Measurements from ENCODE around the gene BCL2.
"Not testable (repeated sequence)": the region's sequence is repeated elsewhere in the genome, so short reads cannot be mapped to it uniquely, and the experiment has no call there.

BCL2 gene

DNA sequence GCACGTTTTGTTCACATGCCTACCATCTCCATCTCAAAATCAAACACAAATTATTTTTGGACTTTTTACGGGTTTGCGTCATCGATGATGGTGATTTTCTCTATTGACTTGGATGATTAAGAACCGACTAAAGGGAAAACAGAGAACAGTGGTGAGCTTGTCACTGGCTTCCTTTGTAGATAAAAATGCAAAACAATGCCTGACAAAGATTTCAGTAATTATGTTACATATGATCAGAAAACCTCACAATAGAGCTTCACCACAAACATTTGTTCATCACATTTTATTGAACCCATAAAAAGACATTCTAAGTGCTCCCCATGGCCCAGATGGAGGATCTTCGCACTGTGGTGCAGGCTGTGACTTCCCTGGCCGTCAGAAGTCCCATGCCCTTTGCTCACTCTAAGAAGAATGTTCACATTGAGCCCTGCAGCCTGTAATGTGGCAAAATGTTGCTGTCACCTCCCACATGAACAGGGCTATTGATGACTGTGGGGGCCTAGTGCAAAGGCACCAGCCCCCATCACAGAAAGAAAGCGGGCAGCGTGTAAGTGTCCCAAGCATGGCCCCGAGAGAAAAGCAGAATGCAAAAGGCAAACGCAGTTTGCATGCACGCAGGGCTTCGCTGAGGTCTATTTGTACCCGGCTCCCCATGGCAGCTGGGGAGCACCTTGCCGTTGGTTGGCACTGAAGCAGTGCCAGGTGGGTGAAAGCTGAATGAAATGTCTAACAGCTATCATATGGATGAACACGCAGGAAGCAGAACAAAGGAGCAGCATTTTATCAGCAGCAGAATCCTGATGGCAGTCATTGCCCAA, 60.6 kb downstream of the BCL2 start:
- no peak for DNase-seq (ENCODE audit: low read depth)

DNA sequence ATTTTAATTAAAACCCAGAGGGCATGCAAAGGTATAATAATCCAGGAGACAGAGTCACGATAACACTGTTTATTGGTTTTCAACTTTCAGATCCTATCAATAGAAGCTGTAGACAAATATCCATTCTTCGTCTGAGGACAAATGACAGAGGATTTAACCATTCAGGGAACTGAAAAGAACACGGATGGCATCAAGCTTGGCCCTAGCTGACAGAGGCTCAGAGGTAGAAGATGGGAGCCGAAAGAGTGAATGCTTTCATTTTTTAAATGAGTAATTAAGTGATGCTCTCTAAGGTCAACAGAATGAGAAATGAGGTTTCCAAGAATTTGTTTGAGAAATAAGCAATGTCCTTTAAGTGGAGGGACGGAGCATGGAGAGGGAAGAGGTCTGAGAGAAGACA, 62.1 kb downstream of the BCL2 start:
- DNase-seq (ENCODE audit: low read depth), result no peak

DNA sequence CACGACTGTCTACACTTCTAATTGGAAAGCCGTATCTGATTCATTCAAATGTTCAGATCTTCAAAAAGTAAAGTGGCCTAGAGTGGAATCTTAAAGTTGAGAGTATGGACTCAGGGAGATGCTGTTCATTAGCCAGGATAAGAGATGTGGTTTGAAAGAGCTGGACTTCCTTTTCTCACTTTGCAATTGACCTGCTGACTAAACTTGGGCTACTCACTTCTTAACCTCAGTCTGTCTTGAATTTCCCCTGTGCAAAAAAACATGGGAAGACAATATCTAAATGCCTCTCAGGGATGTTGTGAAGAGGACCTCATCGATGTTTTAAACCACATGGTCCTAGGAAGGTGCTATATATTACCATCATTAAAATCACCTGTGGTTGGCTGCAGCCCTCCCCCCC, 64.1 kb downstream of the BCL2 start:
- no peak for DNase-seq (ENCODE audit: low read depth)

DNA sequence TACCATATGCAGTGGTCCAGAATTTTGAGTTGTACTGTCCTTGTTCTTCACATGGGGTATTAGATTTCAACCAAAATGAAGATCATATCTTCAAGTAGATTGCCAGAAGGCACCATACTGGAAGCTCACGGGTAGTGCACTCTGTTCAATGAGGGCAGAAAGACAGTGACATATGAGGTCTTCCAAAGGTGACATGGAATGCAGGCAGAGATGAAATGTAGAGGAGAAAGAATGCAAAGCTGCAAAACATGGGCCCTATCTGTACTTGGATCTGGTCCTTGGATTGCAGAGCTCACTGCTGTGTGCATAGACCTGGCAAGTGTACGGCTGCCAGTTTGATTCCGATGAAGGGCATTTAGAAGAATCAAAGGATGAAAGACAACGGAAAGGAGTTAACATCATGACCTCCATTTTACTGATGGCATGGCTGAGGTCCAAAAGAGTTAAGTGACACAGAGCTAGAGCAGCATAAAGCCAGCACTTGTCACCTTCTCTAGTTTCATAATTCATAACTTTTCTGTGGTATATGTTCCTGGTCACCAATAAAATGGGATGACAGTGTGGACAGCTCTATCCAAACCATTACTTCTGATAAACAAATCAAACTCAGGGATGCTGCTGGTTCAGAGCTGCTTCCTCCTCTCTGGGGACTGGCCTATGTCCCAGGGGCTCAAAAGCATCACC, 64.7 kb downstream of the BCL2 start:
- DNase-seq (ENCODE audit: low read depth), result no peak

DNA sequence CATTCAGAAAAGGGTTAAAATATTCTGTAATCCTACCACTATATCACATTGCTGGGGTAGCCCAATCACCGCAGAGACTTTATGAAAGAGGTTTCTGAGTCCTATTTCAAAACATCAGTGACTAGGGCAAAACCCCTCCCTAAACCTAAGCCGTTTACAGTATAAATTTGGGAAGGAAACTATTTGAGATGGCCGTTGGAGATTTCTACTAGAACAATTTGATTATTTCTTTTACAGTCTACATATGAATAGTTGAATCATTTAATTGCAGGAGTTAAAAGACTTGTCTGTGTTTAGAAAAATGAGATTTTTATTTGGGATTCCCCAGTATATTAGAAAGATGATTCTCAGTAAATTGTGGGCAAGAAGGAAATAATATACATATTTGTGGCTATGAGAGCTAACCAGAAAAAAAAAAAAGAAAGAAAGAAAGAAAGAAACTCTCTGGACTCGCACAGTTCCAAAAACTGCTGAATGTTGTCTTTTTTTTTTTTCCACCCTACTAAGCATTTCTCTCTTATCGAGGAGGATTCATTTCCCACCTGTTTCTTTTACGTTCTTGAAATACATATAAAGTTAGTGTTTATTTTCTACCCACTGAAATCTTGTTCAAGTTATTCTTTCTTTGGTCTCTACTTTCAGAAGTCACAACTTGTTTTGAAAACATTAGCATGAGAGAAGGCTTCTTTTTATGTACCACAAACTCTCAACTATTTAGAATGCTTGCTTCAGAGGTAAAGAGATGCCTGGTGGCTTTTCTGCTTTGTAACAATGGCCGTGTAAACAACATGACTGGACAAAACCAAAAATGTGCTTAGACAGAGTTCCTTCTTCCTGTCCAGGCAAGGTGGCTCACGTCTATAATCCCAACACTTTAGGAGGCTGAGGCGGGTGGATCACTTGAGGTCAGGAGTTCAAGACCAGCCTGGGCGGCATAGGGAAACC, 65.9 kb downstream of the BCL2 start:
- DNase-seq (ENCODE audit: low read depth), result no peak

DNA sequence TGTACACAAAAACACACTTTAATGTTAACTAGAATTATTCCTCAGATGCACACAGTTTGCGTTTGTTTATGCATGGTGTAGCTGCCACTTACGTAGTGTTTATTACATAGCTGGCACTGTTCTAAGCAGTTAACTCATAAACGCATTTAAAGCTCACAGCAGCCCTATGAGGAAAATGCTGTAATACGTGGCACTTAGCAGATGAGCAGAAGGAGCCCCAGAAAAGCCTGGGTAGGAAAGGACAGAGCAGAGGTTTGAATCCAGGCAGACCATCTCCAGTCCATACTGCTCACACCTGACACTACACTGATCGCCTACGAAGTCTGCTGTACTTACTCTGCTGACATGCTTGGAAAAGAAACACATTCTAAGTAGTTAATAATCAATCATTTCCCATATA, 66.6 kb downstream of the BCL2 start:
- DNase-seq (ENCODE audit: low read depth), result no peak

DNA sequence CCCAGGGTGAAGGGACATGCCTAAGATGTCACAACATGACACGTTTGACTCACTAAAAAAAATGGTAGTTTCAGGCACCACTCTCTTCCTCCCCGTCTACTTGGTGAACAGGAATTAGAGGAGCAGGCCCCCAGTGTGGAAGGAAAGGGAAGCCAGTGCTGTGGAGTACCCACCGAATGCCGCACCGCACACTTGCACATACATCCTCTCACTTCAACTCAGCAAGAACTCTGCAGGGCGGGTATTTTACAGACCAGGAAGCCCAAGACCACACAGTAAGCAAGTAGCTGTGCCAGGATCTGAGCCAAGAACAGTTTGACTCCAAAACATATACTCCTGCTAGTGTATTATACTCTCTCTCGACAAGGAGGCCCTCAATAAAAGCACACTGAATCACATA, 69.8 kb downstream of the BCL2 start:
- DNase-seq (ENCODE audit: low read depth), result no peak

DNA sequence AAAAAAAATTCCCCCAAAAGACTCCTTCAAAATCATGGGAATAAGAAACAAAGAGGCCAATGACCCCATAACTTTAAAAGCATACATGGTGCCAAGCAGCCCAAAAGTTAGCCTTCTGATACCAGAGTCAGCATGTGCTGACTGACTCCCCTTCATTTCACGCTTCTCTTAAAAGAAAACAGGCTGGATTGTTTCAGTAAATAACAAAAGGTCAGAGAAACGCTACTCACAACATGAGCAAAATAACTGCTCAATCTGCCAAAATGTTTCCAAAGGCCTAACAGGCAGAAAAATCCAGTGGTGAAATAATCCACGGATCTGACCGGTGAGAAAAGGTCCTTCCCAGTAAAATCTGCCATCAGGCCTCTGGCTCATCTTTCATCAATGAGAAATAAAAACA, 71.6 kb downstream of the BCL2 start:
- DNase-seq (ENCODE audit: low read depth), result no peak

DNA sequence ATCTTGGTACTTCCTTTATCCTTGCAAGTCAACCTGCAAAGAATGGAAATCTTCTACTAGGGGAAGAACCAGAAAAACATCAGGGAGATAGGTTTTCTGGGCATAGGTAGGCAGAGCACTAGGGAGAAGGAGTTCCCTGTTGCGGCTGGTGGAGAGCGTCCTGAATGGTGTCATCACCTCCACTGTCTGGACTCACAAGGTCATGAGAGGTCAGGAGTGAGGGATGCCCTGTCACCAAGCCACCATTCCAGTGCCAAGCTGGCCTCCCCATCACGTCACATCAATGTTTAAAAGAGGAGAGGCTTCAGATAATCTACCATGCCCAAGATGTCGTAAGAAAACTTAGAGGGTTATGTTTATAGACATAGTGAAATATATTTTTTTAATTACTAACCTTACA, 72.1 kb downstream of the BCL2 start:
- DNase-seq (ENCODE audit: low read depth), result no peak

DNA sequence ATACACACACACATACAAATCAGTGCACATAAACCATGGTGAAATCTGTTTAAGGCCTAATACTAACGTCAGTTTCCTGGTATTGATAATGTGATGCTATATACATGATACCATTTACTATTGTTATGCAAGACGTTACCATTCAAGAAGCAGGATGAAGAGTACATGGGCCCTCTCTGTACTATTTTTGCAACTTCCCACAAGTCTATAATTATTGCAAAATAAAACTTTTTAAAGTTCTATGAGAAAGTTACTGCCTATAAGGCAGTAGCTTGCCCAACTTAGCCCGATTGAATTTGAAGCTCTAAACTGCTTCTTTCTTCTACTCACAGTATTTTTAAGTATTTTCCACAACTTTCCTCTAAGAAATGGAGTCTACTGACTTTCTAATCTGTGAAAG, 74.0 kb downstream of the BCL2 start:
- DNase-seq (ENCODE audit: low read depth), result no peak

DNA sequence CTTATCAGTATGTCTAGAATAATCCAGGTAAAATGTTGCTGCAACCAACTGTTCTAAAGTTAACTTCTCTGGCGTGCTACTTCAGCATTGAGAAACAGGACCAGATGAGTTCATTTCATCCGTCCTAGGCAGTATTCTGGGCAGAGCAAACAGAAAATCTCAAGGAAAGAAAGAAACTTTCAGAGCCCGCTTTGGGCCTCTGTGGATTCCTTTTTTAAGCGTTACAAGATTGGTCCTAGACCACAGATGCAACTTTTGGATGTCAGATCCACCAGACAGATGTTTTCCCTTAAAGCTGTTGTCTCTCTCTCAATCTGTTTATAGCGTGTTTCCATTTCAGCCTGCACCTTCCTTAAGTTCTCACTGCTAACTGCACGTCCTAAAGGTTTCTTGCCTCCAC, 75.0 kb downstream of the BCL2 start:
- DNase-seq (ENCODE audit: low read depth), result no peak

DNA sequence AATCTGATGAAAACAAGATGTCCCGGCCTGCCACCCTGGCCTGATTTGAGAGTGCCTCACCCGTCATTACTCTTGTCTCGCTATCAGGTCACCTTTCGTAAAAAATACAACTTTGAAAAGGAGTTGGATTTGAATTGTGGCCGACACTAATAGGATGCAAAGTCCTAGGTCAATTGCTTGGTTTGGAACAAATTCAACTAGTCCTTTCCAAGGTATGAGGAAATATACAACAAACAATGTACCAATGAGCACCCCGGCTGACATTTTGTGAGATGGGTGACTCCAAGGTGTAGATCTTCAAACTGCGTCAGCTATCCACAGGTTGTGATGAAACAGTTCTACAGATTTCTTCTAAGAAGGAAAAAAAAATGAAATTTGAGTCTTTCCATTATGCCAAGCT, 77.8 kb downstream of the BCL2 start:
- DNase-seq (ENCODE audit: low read depth), result no peak

DNA sequence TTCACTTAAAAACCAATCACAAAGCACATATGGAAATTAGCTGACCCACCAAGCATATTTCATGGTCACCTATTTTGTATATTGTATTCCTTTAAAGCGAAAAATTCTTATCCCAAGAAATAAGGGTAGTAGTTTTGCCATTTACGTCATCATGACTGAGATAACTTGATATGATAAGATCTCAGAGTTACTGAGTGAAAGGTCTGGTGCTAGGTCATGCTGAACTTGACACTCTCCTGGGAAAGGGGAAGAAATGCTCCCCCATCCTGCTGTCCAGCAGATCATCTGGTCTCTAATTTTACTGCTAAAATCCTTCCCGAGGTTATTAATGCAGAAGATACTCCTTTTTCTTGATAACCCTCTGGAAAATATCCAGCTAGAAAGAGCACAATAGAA, 78.3 kb downstream of the BCL2 start:
- DNase-seq (ENCODE audit: low read depth), result no peak

DNA sequence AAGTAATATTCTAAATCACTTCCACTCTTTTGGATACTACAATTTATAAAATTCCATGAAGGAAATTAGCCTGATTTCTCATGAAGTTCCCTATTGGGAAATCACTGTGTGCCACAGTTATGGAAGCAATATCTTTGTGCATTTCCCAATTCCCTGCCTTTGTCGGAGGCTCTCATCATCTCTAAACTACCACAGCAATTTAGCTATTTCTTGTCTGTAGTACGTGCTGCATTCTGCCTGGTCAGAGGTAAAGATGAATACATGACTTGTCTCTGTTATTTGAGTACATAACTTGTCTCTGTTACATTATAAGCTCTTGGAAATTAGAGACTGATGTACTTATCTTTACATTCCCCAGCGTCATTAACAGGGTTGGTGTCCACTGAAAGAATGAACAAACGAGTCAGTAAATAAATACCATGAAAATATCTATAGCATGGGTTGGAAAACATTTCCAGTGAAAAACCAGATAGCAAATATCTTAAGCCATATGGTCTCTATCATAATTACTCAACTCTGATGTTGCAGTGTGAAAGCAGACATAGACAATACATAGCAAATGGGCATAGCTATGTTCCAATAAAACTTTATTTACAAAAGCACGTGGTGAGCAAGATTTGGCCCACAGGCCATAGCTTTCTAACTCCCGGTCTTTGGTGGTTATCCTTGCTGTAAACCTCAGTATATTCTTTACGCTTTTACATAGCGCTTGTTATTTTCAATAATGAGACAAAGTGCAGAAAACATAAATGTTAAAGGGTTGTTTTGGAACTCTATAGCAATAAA, 78.8 kb downstream of the BCL2 start:
- DNase-seq (ENCODE audit: low read depth), result no peak

DNA sequence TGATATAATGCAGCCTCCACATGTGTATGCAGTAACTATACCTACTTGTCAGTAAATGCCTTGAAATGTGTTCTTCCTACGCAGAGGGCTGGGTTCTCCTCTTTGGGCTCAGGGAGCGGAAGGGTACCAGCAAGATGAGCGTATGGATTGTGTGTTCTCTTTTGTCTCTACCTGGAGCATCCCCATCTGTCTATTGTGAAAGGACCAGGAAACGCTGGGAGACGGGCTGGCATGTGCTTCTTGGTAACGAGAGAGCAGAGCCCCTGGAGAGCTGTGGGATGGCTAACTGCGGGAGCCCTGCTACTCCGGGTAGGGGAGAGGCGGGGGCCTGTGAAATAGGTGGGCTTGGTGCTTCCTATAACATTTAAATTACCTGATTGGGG, 80.9 kb downstream of the BCL2 start:
- no peak for DNase-seq (ENCODE audit: low read depth)

DNA sequence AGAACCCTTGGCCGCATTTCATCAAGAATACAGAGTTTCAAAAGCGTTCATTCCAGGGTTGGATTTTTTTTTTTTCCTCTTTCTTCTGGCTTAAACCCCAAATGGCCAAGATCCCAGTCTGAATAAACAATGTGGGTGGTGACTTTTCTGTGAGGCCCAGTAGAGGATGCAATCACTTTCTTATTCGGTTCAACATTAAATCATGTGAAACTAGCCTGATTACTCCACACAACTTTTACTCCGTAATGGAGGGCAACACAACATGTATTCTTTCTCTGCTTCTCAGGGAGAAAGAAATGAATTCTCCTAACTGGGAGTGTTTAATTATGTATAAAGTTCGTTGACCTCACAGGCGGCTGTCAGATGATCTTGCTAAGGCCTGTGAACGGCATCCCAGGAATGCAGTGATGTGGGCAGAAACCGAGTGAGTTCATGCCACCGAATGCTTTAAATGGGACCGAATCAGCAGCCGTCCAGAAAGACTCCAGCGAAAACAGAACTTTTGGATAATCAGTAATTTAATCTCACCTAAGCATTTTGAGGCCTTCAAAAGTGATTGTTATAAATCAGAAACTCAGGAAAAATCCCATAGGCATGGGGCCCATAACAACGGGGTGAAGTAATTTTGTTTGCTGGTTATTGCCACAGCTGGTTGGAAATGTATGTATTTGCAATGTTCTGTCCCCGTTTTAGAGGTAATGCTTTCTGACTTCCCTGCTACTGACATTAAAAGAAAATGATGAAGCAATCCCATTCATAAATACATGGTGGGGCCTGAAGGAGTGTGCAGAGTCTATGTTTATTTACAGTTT, 81.5 kb downstream of the BCL2 start:
- no peak for DNase-seq (ENCODE audit: low read depth)

DNA sequence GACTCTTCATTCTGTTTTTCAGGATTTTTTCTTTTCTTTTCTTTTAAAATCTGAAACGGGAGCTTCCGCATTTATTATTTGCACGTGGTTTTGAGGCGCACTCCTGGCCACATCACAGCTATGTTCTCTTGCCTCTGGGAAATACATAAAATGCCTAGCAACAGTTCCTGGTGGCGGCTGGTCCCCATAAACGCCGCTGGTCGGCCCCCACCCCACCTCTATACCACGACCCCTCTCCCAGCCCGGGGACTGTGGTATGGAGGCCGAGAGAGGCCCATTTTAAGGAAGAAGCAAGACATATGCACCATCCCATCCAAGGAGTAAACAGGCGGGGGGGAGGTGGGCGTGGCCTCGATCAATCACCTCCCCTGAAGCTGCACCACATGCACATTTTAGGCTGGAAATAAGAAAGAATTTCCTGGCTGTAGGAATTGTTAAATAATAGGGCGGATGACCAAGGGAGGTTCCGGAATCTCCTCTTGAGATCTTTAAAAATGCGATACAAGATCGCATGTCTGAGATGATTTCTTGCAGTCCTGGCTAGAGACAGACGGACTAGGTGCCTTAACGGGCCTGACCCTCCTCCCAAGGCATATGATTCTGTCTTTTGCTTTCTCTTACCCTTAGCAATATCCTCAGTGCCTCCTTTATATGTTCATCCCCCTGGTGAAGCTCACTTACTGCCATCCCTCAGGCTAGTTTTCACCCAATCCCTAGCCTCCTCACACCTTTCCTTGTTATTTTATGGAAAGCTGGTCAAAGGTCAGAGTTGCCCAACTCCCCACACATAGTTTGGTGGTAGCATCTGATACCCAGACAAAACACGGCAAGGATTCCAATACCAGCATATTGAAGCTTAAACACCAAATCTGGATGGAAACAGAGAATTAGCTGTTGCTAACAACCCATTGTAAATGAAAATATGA, 82.4 kb downstream of the BCL2 start:
- DNase-seq (ENCODE audit: low read depth), result no peak

DNA sequence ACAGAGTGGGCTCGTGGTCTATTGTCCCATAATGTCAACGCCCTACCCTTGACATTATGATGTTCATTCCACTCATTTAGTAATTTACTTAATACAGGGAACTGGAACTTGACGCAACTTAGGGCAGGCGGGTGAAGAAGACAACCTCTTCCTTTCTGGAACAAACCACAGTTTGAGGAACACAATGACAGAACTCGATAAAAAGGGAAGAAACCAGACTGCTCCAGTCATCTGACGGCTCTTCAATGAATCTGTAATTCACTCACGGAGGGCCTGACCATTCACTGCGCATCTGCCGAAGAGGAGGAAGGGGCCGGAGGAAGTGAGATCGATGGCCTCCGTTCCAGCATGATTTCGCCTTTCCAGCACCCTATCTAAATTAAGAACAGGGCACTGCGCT, 83.2 kb downstream of the BCL2 start:
- no peak for DNase-seq (ENCODE audit: low read depth)

DNA sequence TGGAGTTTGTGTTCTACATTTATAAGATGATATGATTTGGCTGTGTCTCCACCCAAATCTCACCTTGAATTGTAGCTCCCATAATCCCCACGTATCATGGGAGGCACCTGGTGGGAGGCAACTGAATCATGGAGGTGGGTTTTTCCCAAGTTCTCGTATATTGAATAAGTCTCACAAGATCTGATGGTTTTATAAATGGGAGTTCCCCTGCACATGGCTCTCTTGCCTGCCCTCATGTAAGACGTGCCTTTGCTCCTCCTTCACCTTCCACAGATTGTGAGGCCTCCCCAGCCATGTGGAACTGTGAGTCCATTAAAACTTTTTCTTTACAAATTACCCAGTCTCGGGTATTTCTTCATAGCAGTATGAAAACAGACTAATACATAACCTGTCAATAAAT, 83.6 kb downstream of the BCL2 start:
- not testable (repeated sequence) for DNase-seq (ENCODE audit: low read depth)

DNA sequence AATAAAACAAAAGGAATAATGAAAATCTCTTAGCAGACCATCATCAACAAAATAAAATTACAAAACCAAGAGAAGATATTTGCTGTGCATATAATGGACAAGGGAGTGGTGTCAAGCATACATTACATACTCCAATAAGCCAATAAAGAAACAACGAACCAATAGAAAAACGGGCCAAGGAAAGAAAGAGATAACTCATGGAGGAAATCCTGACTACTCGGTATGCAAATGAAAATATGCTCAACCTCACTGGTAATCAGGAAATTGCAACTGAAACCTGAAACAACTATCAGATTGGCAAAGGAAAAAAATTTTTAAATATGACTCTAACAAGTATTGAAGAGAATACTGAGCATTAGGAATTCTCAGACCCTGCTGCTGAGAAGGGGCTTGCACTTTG, 84.7 kb downstream of the BCL2 start:
- no peak for DNase-seq (ENCODE audit: low read depth)

All from activated T-cell treated with anti-CD3 and anti-CD28 coated beads for 24 hours (primary cell).